HK-2 (cell line): ENCODE results near the gene ZFYVE27.

Source experiments
- DNase-seq: peaks from one replicate; pipeline ENCODE4 v3.0.0-alpha.2; 2018; ENCODE audit not compliant: unreplicated experiment

The ZFYVE27 gene

GRCh38 chr10:97791824-97792721 lies 55.1 kb downstream of the ZFYVE27 start:
- peak; percentile 81 for DNase-seq

DNA sequence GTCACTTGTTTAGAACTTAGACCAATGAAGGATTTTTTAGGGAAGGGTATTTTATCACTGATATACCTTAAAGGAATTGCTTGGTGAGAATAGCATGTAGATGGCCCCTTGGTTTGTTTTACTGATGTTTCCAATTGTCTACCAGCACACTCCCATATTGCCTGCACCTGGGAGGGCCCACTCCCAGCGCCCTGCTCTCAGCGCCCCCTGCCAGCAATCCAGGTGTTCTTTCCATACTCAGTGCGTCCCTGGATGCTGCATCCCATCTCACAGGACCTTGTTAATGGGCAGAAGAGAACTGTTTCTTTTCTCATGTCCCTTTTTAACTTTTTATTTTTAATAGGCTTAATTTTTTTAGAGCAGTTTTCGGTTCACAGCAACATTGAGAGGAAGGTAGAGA lies 59.0 kb downstream of the ZFYVE27 start:
- DNase-seq: no peak

DNA sequence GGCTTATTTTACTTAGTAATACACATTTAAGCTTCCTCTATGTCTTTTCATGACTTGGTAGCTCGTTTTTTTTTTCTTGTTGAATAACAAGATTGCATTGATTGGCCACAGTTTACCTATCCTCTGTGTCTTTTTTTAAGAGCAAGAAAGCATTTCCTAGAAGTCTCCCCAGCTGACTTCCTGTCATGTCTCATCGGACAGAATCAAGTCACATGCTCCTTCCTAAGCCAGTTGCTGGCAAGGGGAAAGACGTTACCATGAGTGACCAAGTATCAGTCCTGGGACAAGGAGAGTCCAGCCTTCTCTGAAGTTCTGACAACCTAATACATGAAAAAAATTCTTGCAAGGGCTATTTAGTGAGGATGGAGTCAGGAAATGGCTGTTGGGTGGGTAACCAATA lies 59.7 kb downstream of the ZFYVE27 start:
- no peak for DNase-seq

GRCh38 chr10:97798958-97799610 lies 62.2 kb downstream of the ZFYVE27 start:
- DNase-seq: no peak

- no peak for DNase-seq
Observed at GRCh38 chr10:97800474-97800873, 63.5 kb downstream of the ZFYVE27 start.

DNA sequence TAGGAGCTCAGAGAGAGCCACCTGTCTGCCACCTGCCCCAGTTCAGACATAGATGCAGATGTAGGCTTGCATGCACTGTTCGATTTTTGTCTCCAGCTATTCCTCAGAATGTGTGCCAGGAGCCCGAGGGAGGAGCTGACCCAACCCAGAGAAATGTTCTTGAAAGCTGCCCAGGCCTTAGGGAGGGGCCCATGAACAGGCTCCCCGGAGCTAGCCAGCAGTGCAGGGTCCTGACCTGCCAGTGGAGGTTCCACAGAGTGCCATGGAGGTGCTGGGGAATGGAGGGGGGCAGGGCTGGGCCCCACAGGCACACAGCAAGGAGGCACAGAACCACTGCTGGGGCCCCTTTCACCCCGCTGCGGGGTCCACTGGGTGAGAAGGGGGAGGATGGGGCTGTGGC lies 64.5 kb downstream of the ZFYVE27 start:
- no peak for DNase-seq

DNA sequence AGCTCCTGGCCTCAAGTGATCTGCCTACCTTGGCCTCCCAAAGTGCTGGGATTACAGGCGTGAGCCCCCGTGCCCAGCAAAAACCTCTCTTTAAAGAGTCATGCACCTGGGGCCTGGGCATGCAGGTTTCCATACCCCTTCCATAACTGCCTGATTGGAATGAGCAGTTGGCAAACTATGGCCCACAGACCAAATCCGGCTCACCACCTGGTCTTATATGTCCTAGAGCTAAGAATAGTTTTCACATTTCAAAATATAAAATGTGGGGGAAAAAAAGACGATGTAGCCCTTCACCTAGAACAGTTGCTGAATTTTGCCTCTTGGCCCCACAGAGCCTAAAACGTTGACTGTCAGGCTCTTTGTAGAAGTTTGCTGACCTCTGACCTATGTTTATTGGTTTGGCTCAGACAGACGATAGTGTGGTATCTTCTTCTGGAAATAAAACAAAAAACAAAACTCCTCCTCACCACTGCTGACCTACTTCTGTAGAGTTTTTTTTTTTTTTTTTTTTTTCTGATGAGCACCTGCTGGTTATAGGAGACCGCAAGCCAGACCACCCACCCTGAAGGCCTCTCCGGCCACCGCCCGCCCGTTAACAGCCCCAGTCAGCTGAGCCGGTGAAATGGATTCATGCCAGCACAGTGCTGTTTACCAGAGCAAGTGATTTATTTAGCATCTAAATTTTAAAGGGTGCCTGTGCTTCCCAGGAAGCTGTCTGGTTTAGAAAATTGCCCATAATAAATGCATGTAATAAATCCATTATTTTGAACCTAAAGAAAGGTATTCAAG lies 68.4 kb downstream of the ZFYVE27 start:
- DNase-seq: no peak

DNA sequence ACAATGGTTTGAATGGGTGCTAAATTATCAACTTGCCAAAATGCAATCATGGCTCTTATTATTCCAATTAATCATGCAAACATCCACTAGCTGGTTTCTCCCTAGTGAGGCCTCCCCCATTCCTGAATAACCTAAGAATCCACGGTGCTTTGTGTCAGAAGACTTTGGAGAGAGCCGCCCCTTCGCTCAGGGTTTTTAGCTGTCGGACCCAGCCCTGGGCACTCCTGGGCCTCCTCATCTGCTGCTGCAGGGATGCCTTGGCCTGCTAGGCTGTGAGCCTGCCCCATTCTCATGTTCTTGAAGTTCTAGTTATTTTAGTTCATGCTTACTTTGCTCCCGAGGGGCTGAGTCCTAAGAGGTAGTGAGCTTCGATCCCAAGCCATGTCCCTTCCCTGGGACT lies 69.0 kb downstream of the ZFYVE27 start:
- DNase-seq: no peak

DNA sequence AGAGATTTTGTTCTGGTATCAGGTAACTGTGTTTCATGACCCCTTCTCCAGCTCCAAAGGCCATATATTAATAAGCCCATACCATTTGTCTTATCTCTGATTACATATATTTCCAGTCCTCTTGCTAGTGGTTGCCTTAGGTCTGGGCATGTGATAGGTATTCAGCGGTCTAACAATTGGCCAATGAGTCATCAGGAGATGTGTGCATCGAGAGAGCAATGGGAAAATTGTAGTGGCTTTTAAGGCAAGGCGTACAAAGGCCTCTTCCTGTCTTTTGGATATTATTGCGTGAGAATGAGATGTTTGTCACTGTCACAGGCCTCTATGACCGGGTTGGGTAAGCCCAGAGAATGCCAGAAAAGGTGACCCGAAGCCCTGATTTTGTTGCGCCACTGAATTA lies 73.5 kb downstream of the ZFYVE27 start:
- DNase-seq: peak; percentile 33
